GM12878 (cell line): ENCODE results near the gene FAM24B. TPM values are rescaled to one million over a fixed set of nuclear protein-coding genes. Genes with fewer than 3 reads are reported as not detected.

ENCODE experiments used
- ATF2 ChIP-seq: IDR thresholded peaks from 2 replicates; pipeline ENCODE4 v1.6.1; 2012; ENCODE audit warnings: low read length, inconsistent platforms
- ATF3 ChIP-seq: IDR thresholded peaks from 2 replicates; pipeline ENCODE4 v1.6.1; 2011; ENCODE audit warnings: low read depth, mild to moderate bottlenecking, low read length, moderate library complexity, borderline replicate concordance; ENCODE audit errors: extremely low read depth
- CBX5 ChIP-seq: sonication (generic); IDR thresholded peaks from 2 replicates; pipeline ENCODE4 v1.6.1; 2016; ENCODE audit warnings: low read depth, moderate library complexity, mild to moderate bottlenecking, inconsistent platforms
- CTCF ChIP-seq, 3 experiments: IDR thresholded peaks in 2 of 3; conservative IDR thresholded peaks in 1 of 3; 2 replicates each; pipeline ENCODE4 v1.5.1; 2011; ENCODE audit warnings: low read depth in 3 of 3, low read length in 3 of 3, mild to moderate bottlenecking in 3 of 3, control low read depth in 2 of 3, moderate library complexity in 2 of 3, inconsistent platforms in 1 of 3, mixed read lengths in 1 of 3; ENCODE audit not compliant: control insufficient read depth in 2 of 3, insufficient read depth in 1 of 3; ENCODE audit errors: extremely low read depth in 1 of 3
- CUX1 ChIP-seq: IDR thresholded peaks from 2 replicates; pipeline ENCODE4 v1.6.1; 2012; ENCODE audit warnings: improper control_type of control experiment, low read depth, low read length; ENCODE audit not compliant: insufficient replicate concordance
- EGR1 ChIP-seq, 2 experiments: IDR thresholded peaks; 1 replicate in 1 of 2; 2 replicates in 1 of 2; pipeline ENCODE4 v1.6.1; 2011 to 2012; ENCODE audit warnings: low read depth in 2 of 2, low read length in 2 of 2, borderline replicate concordance in 1 of 2, mild to moderate bottlenecking in 1 of 2, moderate library complexity in 1 of 2
- GABPA ChIP-seq: IDR thresholded peaks from 2 replicates; pipeline ENCODE4 v1.6.1; 2014; ENCODE audit warnings: antibody characterized with exemption, low read depth, mild to moderate bottlenecking, inconsistent platforms
- JUNB ChIP-seq: IDR thresholded peaks from 2 replicates; pipeline ENCODE4 v1.6.1; 2016; ENCODE audit warnings: antibody characterized with exemption, mild to moderate bottlenecking
- MEF2B ChIP-seq: fragments of 450-650 bp; IDR thresholded peaks from 2 replicates; pipeline ENCODE4 v1.6.1; 2018; ENCODE audit warnings: mild to moderate bottlenecking, moderate library complexity; ENCODE audit not compliant: partially characterized antibody, poor library complexity, severe bottlenecking
- MLLT1 ChIP-seq: fragments of 450-650 bp; IDR thresholded peaks from 2 replicates; pipeline ENCODE4 v1.6.1; 2016; ENCODE audit warnings: mild to moderate bottlenecking
- MTA3 ChIP-seq: IDR thresholded peaks from 2 replicates; pipeline ENCODE4 v1.6.1; 2012; ENCODE audit warnings: low read length, inconsistent platforms, borderline replicate concordance
- RAD21 ChIP-seq: IDR thresholded peaks from 2 replicates; pipeline ENCODE4 v1.6.1; 2011; ENCODE audit warnings: mild to moderate bottlenecking, low read depth, low read length, moderate library complexity; ENCODE audit not compliant: insufficient read depth
- RCOR1 ChIP-seq: conservative IDR thresholded peaks from 2 replicates; pipeline ENCODE4 v1.6.1; 2012; ENCODE audit warnings: low read depth, low read length, improper control_type of control experiment
- RFX5 ChIP-seq: IDR thresholded peaks from 2 replicates; pipeline ENCODE4 v1.6.1; 2011; ENCODE audit warnings: low read depth, low read length, improper control_type of control experiment
- SMAD1 ChIP-seq: fragments of 450-650 bp; IDR thresholded peaks from 2 replicates; pipeline ENCODE4 v1.6.1; 2018; ENCODE audit warnings: mild to moderate bottlenecking, low read depth; ENCODE audit not compliant: partially characterized antibody
- USF2 ChIP-seq: IDR thresholded peaks from 2 replicates; pipeline ENCODE4 v1.6.1; 2011; ENCODE audit warnings: low read depth, low read length, improper control_type of control experiment, borderline replicate concordance
- polyA plus RNA-seq, 11 experiments: library from polyadenylated mRNA; depleted of rRNA in 4 of 11; unstranded in 6 of 11; stranded (reverse) in 5 of 11; fragments of >200 nt; fragmentation: Nextera tagmentation in 4 of 11; fragmentation: Illumina TruSeq in 1 of 11; extraction: Ambion mirVana in 4 of 11; extraction: Trizol in 1 of 11; gene quantifications; 1 replicate in 1 of 11; 2 replicates in 10 of 11; pipeline versions ENCODE4 v1.2.1 to v1.2.3, GENCODE V29; 2011 to 2016; ENCODE audit warnings: inconsistent platforms in 2 of 11, missing spikeins in 2 of 11, low read depth in 1 of 11
- total RNA-seq, 4 experiments: library from RNA; depleted of rRNA in 3 of 4; stranded (reverse); fragments of >200 nt in 3 of 4; fragmentation: Illumina TruSeq in 1 of 4; extraction: Trizol in 1 of 4; gene quantifications; 2 replicates each; pipeline versions ENCODE4 v1.2.1 to v1.2.3, GENCODE V29; 2013 to 2021

The FAM24B gene
- total and polyA plus RNA-seq, 10 of the 15 experiments (the other 5 are each of a cell fraction or from before 2014, with no cell fraction given) = 4.8 to 15.3 (median 7.2) TPM

GRCh38 chr10:122879339-122880273 lies at the start of gene FAM24B (continued):
- TF ChIP-seq USF2 = no peak
- peak; percentile 96 for TF ChIP-seq MLLT1
- no peak for TF ChIP-seq SMAD1
- TF ChIP-seq ATF2 = no peak
- TF ChIP-seq EGR1 (IDR thresholded peaks at IDR 0.05; ENCODE audit: borderline replicate concordance in 1 of 2, low read depth in 2 of 2, low read length in 2 of 2) = no peak; a peak in 2 of 3 replicates
- TF ChIP-seq ATF3 = no peak
- TF ChIP-seq JUNB = no peak
- TF ChIP-seq CUX1 = no peak
- no peak for TF ChIP-seq RAD21
- no peak for TF ChIP-seq CTCF (IDR thresholded peaks at IDR 0.05 in 2 of 3, conservative IDR thresholded peaks at IDR 0.05 in 1 of 3; ENCODE audit: control insufficient read depth in 2 of 3, extremely low read depth in 1 of 3, insufficient read depth in 1 of 3, low read depth in 3 of 3, low read length in 3 of 3)
- no peak for TF ChIP-seq RCOR1
- no peak; the same call in 1 of the 2 replicates for TF ChIP-seq RFX5
- no peak for TF ChIP-seq GABPA
- no peak for TF ChIP-seq MEF2B
- no peak for TF ChIP-seq MTA3
- no peak for TF ChIP-seq CBX5
